K562 (cell line): ENCODE data around the gene SLC18B1. TPM values are rescaled to one million over a fixed set of nuclear protein-coding genes. Genes with fewer than 3 reads are reported as not detected.

ENCODE experiments used
- BRD9 ChIP-seq: fragments of 450-650 bp; IDR thresholded peaks from 2 replicates; pipeline ENCODE4 v1.6.1; 2018; ENCODE audit warnings: low read depth; ENCODE audit not compliant: partially characterized antibody
- ILF3 ChIP-seq: fragments of 450-650 bp; IDR thresholded peaks from 2 replicates; pipeline ENCODE4 v1.6.1; 2018; ENCODE audit warnings: antibody characterized with exemption, mild to moderate bottlenecking, moderate library complexity, borderline replicate concordance
- MYBL2 ChIP-seq, 2 experiments: fragments of 450-650 bp in 1 of 2; sonication (generic) in 1 of 2; formaldehyde crosslinking in 1 of 2; IDR thresholded peaks; 2 replicates each; pipeline versions ENCODE4 v1.6.1 to v1.8.1; 2017 to 2022; ENCODE audit warnings: borderline replicate concordance in 1 of 2, inconsistent platforms in 1 of 2, low read depth in 1 of 2, mild to moderate bottlenecking in 1 of 2, missing genetic modification reagents in 1 of 2, moderate library complexity in 1 of 2
- PHTF2 ChIP-seq: fragments of 250-450 bp; sonication (Bioruptor Pico); IDR thresholded peaks from 2 replicates; pipeline ENCODE4 v1.5.0; 2021; ENCODE audit warnings: mild to moderate bottlenecking
- PURB ChIP-seq: sonication (generic); formaldehyde crosslinking; IDR thresholded peaks from 2 replicates; pipeline ENCODE4 v1.9.0; 2021; ENCODE audit warnings: low read depth, mild to moderate bottlenecking, missing genetic modification reagents
- TSC22D4 ChIP-seq: fragments of 450-650 bp; IDR thresholded peaks from 2 replicates; pipeline ENCODE4 v1.6.1; 2016; ENCODE audit warnings: missing genetic modification characterization, missing biosample characterization, control low read depth
- YBX1 ChIP-seq: fragments of 450-650 bp; IDR thresholded peaks from 2 replicates; pipeline ENCODE4 v1.7.1; 2016; ENCODE audit warnings: mild to moderate bottlenecking
- ZC3H11A ChIP-seq: IDR thresholded peaks from 2 replicates; pipeline ENCODE4 v1.6.1; 2012; ENCODE audit warnings: low read depth, low read length, improper control_type of control experiment
- ZNF232 ChIP-seq: sonication (generic); formaldehyde crosslinking; IDR thresholded peaks from 2 replicates; pipeline ENCODE4 v1.8.0; 2022; ENCODE audit warnings: mild to moderate bottlenecking, missing genetic modification reagents
- ZNF780A ChIP-seq: fragments of 250-450 bp; sonication (Bioruptor Pico); IDR thresholded peaks from 2 replicates; pipeline ENCODE4 v1.5.0; 2021; ENCODE audit warnings: mild to moderate bottlenecking
- polyA plus RNA-seq, 8 experiments: library from polyadenylated mRNA; depleted of rRNA in 4 of 8; stranded (reverse) in 5 of 8; unstranded in 3 of 8; fragments of >200 nt; fragmentation: Nextera tagmentation in 2 of 8; fragmentation: Illumina TruSeq in 1 of 8; extraction: Ambion mirVana in 2 of 8; extraction: Trizol in 1 of 8; gene quantifications; 2 replicates each; pipeline versions ENCODE4 v1.2.1 to v1.2.3, GENCODE V29; 2011 to 2014; ENCODE audit warnings: inconsistent platforms in 1 of 8, missing spikeins in 1 of 8
- total RNA-seq, 7 experiments: library from RNA; depleted of rRNA in 6 of 7; stranded (reverse); fragments of >200 nt in 6 of 7; fragmentation: Illumina TruSeq in 2 of 7; extraction: Trizol in 2 of 7; gene quantifications; 2 replicates each; pipeline versions ENCODE4 v1.2.1 to v1.2.3, GENCODE V29; 2011 to 2021; ENCODE audit warnings: low replicate concordance in 1 of 7
- TF ChIP-seq, protein P1 (sequence below): fragments of 200-800 bp; sonication (Bioruptor generic); IDR thresholded peaks from 2 replicates; pipeline ENCODE4 v1.6.1; 2016; ENCODE audit warnings: missing genetic modification characterization, missing compliant biosample characterization
- TF ChIP-seq, protein P2 (sequence below): sonication (generic); IDR thresholded peaks from 2 replicates; pipeline ENCODE4 v1.6.1; 2016

SLC18B1 gene
- total and polyA plus RNA-seq, 9 of the 15 experiments (the other 6 are each of a cell fraction or from before 2014, with no cell fraction given): 10.4 to 49.1 (median 32.0) TPM

DNA sequence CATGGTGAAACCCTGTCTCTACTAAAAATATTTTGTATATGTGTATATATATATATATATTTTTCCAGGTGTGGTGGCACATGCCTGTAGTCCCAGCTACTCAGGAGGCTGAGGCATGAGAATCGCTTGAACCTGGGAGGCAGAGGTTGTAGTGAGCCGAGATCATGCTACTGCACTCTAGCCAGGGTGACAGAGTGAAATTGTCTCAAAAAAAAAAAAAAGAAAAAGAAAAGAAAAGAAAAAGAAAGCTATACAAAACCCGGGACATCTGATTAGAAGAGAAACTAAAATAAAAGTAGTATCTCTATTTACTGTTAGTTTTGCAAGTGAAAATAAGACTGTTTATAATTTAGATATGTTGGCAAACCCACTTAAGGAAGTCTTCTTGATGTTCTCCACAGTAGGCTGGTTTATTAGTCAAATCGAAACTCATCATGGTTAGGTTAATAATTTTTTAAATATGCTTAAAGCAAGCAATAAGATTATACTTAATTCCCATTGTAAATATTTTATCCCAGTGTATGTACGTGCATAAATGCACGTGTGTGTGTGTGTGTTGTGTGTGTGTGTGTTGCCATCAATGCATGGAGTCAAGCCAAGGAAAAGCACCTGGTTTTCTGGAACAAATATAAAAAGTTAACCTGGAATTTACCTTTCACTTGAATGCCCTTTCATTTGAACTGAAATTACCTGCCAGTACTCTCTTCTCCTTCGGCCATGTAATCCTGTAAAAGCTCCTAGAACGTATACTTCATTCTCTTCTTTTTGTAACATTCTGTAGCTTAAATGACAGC is 47.8 kb downstream of the SLC18B1 start (continued):
- TF ChIP-seq, protein P1, sequence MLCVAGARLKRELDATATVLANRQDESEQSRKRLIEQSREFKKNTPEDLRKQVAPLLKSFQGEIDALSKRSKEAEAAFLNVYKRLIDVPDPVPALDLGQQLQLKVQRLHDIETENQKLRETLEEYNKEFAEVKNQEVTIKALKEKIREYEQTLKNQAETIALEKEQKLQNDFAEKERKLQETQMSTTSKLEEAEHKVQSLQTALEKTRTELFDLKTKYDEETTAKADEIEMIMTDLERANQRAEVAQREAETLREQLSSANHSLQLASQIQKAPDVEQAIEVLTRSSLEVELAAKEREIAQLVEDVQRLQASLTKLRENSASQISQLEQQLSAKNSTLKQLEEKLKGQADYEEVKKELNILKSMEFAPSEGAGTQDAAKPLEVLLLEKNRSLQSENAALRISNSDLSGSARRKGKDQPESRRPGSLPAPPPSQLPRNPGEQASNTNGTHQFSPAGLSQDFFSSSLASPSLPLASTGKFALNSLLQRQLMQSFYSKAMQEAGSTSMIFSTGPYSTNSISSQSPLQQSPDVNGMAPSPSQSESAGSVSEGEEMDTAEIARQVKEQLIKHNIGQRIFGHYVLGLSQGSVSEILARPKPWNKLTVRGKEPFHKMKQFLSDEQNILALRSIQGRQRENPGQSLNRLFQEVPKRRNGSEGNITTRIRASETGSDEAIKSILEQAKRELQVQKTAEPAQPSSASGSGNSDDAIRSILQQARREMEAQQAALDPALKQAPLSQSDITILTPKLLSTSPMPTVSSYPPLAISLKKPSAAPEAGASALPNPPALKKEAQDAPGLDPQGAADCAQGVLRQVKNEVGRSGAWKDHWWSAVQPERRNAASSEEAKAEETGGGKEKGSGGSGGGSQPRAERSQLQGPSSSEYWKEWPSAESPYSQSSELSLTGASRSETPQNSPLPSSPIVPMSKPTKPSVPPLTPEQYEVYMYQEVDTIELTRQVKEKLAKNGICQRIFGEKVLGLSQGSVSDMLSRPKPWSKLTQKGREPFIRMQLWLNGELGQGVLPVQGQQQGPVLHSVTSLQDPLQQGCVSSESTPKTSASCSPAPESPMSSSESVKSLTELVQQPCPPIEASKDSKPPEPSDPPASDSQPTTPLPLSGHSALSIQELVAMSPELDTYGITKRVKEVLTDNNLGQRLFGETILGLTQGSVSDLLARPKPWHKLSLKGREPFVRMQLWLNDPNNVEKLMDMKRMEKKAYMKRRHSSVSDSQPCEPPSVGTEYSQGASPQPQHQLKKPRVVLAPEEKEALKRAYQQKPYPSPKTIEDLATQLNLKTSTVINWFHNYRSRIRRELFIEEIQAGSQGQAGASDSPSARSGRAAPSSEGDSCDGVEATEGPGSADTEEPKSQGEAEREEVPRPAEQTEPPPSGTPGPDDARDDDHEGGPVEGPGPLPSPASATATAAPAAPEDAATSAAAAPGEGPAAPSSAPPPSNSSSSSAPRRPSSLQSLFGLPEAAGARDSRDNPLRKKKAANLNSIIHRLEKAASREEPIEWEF (CRISPR knock-in tag): no peak
- TF ChIP-seq TSC22D4 (tag) (no peak), MYBL2 (IDR thresholded peaks at IDR 0.05; ENCODE audit: low read depth) (no peak), MYBL2 (CRISPR knock-in tag; IDR thresholded peaks at IDR 0.05; ENCODE audit: borderline replicate concordance) (no peak), ILF3 (no peak), PURB (CRISPR knock-in tag) (no peak), BRD9 (no peak), PHTF2 (CRISPR knock-in tag) (no peak), ZC3H11A (no peak), ZNF232 (CRISPR knock-in tag) (no peak), ZNF780A (CRISPR knock-in tag) (no peak), YBX1 (no peak)
- TF ChIP-seq, protein P2, sequence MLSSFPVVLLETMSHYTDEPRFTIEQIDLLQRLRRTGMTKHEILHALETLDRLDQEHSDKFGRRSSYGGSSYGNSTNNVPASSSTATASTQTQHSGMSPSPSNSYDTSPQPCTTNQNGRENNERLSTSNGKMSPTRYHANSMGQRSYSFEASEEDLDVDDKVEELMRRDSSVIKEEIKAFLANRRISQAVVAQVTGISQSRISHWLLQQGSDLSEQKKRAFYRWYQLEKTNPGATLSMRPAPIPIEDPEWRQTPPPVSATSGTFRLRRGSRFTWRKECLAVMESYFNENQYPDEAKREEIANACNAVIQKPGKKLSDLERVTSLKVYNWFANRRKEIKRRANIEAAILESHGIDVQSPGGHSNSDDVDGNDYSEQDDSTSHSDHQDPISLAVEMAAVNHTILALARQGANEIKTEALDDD: no peak
- TF ChIP-seq, all 486 proteins: peak for 0
